Activated gamma-delta T cell treated with anti-CD3 and anti-CD28 coated beads, Interleukin-2, amount 50 U/mL, for 16 hours (primary cell): ENCODE measurements around the gene USP48.
"Not testable (repeated sequence)": the region's sequence is repeated elsewhere in the genome, so short reads cannot be mapped to it uniquely, and the experiment has no call there.

Source experiments
- DNase-seq: peaks from one replicate; pipeline ENCODE4 v3.0.0-alpha.2; 2020; ENCODE audit warnings: low read depth

USP48 gene

DNA sequence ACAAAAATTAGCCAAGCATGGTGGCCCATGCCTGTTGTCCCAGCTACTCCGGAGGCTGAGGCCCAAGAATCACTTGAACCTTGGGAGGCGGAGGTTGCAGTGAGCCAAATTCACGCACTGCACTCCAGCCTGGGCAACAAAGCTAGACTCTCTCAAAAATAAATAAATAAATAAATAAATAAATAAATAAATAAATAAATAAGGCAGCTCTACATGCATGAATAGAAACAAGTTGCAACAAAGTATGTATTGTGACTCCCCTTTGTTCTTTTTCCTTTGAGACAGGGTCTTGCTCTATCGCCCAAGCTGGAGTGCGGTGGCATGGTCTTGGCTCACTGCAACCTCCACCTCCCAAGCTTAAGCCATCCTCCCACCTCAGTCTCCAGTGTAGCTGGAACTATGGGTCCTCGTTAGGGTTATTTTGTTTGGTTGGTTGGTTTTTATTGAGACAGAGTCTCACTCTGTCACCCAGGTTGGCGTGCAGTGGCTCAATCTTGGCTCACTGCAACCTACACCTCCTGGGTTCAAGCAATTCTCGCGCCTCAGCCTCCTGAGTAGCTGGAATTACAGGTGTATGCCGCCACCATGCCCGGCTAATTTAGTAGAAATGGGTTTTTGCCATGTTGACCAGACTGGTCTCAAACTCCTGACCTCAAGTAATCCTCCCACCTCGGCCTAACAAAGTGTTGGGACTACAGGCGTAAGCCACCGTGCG lies 8.0 kb downstream of the USP48 start:
- no peak for DNase-seq

DNA sequence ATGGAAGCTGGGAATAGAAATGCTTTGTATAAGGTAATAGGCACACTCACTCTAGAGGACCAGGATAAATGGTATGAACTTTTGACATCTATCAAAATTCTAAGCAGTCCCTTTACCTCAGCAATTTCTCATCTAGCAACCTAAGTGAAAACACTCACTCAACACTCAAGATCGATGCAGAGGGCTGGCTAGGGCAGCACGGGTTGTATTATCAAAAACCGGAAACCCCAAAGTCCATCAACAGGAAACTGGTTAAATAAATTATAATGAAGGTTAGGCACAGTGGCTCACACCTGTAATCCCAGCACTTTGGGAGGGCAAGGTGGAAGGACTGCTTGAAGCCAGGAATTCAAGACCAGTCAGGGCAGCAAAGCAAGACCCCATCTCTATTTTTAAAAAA lies 9.4 kb downstream of the USP48 start:
- DNase-seq, result no peak

DNA sequence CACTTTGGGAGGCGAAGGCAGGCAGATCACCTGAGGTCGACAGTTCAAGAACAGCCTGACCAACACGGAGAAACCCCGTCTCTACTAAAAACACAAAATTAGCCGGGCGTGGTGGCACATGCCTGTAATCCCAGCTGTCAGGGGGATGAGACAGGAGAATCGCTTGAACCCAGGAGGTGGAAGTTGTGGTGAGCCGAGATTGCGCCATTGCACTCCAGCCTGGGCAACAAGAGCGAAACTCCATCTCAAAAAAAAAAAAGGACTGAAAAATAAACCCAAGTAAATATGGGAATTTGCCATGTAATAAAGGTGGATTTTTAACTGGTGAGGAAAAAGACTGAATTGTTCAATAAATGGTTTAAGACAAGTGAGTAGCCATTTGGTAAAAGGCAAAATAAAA lies 11.3 kb downstream of the USP48 start:
- DNase-seq, result not testable (repeated sequence)

DNA sequence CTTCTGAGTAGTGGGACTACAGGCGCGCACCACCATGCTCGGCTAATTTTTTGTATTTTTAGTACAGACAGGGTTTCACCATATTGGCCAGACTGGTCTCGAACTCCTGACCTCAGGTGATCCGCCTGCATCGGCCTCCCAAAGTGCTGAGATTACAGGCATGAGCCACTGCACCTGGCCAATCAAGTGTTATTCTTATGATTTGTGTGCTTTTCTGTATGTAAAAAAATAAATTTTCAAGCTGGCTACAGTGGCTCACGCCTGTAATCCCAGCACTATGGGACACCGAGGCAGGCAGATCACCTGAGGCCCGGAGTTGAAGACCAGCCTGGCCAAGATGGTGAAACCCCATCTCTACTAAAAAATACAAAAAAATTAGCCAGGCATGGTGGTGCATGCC lies 12.3 kb downstream of the USP48 start:
- DNase-seq, result not testable (repeated sequence)

DNA sequence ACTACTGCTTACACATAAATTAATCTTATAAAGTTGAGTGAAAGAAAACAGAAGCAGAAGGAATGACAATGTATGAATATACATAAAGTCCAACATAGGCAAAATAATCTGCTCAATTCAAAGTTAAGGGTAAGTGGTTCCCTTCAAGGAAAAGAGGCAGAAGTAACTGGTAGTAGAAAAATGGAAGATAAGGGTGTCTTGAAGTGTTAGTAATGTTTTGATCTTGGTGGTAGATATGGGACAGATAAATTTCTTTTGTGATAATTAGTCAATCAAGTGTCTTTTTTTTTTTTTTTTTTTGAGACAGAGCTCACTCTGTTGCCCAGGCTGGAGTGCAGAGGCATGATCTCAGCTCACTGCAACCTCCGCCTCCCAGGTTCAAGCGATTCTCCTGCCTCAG lies 12.7 kb downstream of the USP48 start:
- no peak for DNase-seq

DNA sequence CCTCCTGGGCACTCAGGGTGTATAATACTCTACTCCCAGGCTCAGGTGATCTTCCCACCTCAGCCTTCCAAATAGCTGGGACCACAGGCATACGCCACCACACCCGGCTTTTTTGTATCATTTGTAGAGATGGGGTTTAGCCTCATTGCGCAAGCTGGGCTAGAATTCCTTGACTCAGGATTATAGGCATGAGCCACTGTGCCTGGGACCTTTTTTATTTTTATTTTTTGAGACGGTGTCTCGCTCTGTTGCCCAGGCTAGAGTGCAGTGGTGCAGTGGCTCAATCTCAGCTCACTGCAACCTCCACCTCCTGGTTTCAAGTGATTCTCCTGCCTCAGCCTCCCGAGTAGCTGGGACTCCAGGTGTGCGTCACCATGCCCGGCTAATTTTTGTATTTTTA lies 15.8 kb downstream of the USP48 start:
- not testable (repeated sequence) for DNase-seq

DNA sequence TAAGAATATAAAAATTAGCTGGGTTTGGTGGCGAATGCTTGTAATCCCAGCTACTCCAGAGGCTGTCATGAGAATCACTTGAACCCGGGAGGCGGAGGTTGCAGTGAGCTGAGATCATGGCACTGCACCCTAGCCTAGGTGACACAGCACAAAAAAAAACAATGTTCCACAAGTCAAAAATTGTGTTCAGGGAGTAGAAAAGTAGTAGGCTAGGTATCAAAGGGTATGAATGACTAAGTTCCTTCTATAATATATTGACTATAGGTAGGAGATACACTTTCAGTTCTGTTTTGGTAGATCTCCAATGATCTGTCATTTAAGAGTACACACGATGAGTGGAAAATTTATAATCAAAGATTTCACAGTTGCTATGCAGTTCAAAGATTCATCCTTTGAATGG lies 16.7 kb downstream of the USP48 start:
- DNase-seq, result no peak

DNA sequence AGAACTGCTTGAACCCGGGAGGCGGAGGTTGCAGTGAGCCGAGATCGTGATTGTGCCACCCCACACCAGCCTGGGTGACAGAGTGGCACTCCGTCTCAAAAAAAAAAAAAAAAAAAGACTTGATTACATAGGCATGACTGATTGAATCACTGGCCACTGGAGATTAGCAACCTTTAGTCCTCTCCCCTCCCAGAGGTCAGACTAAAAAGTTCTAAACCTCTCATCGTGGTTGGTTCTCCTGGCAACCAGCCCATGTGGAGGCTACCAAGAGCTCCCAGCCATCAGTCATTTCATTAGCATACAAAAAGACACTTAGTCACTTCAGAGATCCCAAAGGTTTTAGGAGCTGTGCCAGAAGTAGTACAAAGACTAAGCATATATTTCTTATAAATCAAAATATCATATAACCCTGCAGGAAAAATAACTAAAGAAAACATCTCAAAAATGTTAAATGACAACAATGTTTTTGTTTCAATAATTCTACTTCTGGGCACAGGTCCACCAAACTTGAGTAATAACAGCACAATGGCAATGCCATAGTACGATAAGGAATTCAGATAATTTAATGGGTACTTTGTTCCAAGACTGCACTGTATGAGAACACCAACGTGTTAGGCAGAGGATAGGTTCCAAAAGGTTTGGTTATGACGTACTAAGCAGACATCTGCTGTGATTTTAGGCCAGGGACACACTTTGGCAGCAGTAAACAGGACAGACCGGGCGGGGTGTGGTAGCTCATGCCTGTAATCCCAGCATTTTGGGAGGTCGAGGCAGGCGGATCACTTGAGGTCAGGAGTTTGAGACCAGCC lies 18.1 kb downstream of the USP48 start:
- no peak for DNase-seq

DNA sequence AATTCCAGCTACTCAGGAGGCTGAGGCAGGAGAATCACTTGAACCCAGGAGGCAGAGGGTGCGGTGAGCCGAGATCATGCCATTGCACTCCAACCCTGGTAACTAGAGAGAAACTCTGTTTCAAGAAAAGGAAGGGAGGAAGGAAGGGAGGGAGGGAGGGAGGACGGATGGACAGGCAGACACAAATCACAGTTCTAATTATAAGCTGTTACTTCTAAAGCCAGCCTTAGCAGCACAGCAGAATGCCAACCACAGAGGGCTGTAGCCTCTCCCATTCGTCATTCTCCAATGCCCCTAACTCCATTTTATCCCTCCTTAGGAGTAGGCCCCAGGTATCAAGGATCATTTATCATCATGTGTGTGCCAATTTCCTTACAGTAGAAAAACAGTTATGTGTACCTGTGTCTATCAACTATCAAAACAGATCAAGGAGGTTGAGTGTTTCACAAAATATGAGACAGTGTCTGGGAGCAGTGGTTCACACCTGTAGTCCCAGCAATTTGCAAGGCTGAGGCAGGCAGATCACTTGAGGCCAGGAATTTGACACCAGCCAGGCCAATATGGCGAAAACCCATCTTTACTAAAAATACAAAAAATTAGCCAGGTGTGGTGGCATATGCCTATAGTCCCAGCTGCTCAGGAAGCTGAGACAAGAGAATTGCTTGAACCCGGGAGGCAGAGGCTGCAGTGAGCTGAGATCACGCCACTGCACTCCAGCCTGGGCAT lies 19.1 kb downstream of the USP48 start:
- no peak for DNase-seq

DNA sequence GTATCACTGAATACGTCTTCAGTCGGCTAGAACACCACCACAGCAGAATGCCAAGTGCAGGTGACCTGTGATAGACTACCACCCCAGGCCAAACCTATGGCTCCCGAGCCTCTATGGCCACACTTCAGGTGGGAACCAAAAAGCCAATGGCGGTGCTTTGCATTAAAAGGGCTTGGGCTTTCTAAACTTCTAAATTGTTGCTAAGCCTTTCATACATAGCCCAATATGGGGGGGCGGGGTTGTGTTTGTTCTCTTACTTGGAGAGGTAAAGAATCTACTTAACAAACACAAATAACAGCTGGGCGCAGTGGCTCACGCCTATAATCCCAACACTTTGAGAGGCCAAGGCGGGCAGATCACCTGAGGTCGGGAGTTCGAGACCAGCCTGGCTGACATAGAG lies 19.7 kb downstream of the USP48 start:
- DNase-seq, result no peak

DNA sequence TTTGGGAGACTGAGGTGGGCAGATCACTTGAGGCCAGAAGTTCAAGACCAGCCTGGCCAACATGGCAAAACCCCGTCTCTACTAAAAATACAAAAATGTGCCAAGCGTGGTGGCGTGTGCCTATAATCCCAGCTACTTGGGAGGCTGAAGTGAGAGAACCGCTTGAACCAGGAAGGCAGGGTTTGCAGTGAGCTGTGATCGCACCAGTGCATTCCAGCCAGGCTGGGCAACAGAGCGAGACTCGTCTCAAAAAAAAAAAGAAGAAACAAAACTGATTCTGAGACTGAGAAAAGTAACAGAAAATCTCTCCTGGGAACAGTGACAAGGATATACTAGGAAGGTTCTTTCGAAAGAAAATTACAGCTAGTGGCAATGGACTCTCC lies 20.9 kb downstream of the USP48 start:
- DNase-seq, result no peak

DNA sequence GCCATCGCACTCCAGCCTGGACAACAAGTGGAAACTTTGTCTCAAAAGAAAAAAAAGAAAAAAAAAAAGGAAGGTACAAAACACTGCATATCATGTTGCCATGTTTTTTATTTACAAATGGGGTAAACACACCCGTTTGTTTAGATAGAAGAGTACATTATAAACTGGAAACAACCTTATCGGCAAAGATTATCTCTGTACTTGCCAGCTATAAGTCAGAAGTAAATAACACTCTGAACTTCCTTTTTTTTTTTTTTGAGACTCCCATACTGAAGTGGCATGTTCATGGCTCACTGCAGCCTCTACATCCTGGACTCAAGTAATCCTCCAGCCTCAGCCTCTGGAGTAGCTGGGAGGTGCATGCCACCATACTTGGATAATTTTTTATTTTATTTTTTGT lies 21.9 kb downstream of the USP48 start:
- no peak for DNase-seq

DNA sequence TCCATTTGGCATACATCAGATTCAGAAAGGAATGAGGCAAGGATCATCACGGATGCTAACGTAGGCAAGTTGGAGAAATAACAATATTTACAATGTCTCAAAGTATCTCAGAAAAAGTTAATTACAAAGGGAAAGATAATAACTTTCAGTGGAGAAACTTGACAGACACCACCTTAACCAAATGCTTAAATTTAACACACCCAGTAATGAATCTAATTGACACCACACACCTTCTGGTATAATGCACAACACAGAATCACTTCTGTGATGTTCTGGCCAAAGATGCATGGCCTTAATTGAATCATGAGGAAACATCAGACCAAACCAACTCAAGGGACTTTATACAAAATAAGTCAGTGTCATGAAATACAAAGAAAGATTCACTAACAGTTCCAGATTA lies 23.1 kb downstream of the USP48 start:
- DNase-seq, result no peak

DNA sequence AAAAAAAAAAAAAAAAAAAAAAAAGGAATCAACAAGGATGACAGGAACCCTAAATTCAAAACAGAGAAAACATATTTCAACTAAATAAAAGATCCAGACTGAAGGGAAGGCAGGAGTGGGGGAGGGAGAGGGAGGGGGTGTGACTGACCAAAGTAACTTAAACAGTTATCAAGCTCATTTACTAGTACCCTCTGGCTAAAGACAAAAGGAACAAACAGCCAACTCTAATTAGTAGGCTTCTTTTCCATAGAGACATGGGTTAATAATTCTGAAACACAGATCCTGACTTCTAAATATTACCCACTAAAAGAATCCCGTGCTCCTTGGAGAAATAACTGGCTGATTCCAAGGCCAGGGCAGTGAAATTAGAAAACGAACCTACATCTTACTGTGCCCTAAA lies 23.8 kb downstream of the USP48 start:
- no peak for DNase-seq

DNA sequence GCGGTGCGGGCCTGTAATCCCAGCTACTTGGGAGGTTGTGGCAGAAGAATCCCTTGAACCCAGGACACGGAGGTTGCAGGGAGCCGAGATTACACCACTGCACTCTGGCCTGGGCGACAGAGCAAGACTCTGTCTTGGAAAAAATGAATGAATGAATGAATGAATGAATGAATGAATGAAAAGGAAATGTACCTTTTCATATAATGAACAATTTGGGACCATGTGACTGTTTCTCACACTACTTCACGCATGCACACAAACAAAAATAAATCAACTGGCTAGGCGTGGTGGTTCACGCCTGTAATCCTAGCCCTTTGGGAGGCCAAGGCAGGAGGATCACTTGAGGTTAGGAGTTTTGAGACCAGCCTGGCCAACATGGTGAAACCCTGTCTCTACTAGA lies 24.3 kb downstream of the USP48 start:
- DNase-seq, result no peak

DNA sequence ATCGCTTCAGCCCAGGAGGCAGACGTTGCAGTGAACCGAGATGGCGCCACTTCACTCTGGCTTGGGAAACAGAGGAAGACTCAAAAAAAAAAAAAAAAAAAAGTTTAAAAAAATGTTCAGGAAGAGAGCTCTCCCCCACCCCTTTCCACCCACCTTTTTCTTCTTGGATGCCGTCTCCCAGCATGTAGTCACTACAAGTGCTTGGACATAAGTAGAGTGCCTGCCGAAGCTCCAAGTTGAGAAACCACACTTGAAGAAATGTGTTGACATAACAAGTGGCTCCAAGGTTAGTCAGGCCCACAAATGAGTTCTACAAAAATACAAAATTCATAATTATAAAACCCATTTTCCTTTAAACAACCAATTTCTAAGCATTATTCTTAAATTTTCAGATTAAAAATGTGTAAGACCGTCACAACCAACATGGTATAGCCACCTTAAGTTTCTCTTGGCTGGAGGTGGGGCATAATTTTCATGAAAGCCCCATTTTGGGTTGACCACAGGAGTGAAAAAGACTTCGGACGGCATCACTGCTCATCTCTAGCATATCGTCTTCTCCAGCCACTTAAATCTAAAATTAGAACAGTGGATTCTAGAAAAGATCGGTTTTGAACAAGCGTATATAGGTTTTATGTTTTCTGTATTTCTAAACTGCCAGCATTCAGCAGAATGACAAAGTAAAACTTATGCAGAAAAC lies 26.4 kb downstream of the USP48 start:
- no peak for DNase-seq

DNA sequence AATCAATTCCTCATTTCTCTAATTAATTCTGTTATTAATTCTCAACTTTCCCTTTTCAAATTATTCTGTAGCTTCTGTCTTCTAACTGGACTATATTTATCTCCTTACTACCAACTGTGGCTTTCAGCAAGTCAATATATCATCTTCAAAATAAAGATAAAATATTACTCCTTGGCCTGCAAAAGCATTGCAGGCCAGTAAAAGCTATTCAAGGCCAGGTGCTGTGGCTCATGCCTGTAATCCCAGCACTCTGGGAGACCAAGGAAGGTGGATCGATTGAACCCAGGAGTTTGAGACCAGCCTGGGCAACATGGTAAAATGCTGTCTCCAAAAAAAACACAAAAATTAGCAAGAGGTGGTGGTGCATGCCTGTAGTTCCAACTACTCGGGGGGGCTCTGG lies 27.9 kb downstream of the USP48 start:
- no peak for DNase-seq

DNA sequence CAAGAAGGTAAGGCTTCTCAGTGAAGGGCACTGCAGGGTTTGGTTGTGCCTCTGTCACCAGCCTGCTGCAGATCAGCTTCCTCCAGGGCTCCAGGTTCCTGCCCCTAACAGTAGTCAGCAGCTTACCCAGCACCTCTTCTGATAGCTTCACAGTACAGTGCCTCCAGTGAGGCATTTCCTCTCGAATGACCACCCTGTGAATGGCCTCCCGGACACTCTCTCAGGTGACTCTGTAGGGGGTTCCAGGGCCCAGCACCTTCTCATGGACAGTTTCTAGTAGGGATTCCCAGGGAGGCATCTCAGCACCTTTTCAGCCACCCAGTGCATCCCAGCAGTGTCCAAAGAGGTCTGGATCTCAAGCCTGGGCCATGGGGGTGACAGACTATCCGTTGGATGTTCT lies 28.4 kb downstream of the USP48 start:
- no peak for DNase-seq

DNA sequence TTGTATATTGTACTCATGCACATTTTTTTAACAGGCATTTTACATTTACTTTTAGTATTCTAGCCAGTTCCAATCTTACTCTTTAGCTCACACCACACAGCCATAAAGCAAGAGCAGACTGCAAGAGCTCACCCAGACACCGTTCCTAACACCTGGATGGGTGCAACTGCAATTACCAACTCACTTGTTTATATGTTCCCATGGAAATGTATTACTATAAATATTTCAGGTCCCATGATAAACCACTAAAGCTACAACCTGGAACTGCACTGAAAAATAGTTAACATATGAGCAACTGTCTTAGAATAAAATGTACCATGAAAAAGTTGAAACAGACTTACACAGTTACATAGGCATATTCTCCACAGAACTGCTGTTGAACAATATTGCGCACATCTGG lies 30.8 kb downstream of the USP48 start:
- DNase-seq, result no peak

DNA sequence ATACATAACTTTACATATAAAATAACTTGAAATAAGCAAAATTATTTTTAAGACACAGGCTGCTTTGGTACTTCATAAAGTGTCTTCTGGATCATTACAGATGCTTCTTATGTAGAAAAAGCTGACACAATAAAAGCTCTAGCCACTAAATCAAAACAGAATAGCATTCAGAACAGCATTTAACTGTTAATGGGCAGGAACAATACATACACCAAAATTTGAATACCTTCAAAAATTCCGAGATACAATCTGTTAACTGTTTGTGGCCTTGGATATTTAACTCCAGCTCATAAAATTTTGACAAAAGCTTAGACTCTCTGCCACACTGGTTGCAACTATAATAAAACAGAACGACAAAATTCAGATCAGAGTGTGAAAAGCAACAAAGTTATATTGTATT lies 31.7 kb downstream of the USP48 start:
- no peak for DNase-seq

DNA sequence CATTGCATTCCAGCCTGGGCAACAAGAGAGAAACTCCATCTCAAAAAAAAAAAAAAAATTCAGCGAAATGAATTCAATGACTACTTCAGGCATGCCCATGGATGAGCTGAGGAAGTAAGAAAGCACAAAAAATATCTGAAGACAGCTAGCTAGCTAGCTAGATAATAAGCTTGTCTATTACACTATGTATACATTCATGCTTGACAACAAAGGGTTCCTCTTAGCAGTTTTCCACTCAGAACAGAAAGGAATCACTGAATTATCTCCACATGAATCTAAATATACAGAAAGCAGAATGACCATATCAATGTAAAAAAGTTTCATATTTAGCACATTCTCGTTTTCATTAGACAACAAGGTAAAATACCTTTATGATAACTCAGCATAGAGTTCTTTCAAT lies 32.1 kb downstream of the USP48 start:
- no peak for DNase-seq

DNA sequence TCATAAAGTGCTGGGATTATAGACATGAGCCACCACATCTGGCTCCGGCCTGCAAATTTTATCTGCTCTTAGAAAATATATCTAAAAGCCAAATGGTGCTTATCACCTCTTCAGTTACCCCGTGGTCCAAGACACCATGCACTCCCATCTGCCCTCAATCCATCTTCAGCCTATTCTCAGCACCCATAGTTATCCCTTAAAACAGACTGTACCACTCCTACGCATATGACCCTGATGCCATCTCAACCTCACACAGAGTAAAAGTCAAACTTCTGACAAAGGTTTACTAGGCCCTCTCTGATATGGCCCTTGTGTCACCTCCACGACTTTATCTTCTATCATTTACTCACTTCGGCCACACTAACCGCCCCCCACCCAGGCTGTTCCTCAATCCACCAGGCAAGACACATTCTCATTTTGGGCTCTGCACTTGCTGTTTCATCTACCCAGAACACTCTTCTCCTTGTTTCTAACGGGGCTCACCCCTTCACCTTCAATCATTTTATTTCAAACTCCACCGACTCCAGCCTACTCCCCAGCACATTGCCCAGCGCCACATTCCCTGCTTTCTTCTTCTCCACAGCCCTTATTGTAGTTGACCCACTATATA lies 33.0 kb downstream of the USP48 start:
- DNase-seq, result no peak
